HCT116 (cell line): ENCODE measurements around the gene LINGO3. TPM values are rescaled to one million over a fixed set of nuclear protein-coding genes. Genes with fewer than 3 reads are reported as not detected.

ENCODE experiments used
- ATAC-seq: fragments of 200-7000 bp; cut with Tn5 transposase; 2 replicates; pipeline ENCODE4 v1.9.1; 2020; ENCODE audit warnings: mild to moderate bottlenecking, moderate library complexity
- BruUV-seq: library from RNA; stranded (reverse); fragments of 400-500 nt; replicated peaks from 2 replicates; lab custom pipeline; 2021; lab: Mats Ljungman, UMichigan
- CTCF ChIA-PET: fragments of 300-600 bp; sonication (Branson Sonifier 250); formaldehyde crosslinking; loops from one replicate; lab custom pipeline; 2021; ENCODE audit warnings: antibody characterized with exemption; lab: Charles Lee
- POLR2A ChIA-PET: fragments of 300-600, 350-600 bp; sonication (Branson Sonifier 250); formaldehyde crosslinking; loops from one replicate; lab custom pipeline; 2021; ENCODE audit warnings: antibody characterized with exemption; lab: Charles Lee
- RAD21 ChIA-PET, 2 experiments: fragments of 300-600 bp; sonication (Branson Sonifier 250); formaldehyde crosslinking; loops; one replicate each; lab custom pipeline; 2023; ENCODE audit warnings: low total read pairs in 2 of 2; ENCODE audit not compliant: uncharacterized antibody in 2 of 2, unreplicated experiment in 2 of 2, low non-redundant PET in 1 of 2; lab: Charles Lee
- DNase-seq: peaks from one replicate; pipeline ENCODE4 v3.0.0-alpha.2; 2010; ENCODE audit warnings: low read depth, low spot score
- H2AFZ ChIP-seq: fragments of 200-600 bp; shearing (Covaris generic), sonication (generic); 2 replicates; pipeline ENCODE4 v1.6.1; 2017; ENCODE audit warnings: low read depth, mixed run types, mixed read lengths, antibody characterized with exemption, low read length; ENCODE audit not compliant: poor library complexity, severe bottlenecking
- H3K27ac ChIP-seq: 2 replicates; pipeline ENCODE4 v1.5.1; 2012; ENCODE audit warnings: low read depth, low read length
- H3K27me3 ChIP-seq: fragments of 200-600 bp; sonication (generic); 2 replicates; pipeline ENCODE4 v1.6.1; 2016; ENCODE audit warnings: mixed run types, low read length, mixed read lengths; ENCODE audit not compliant: insufficient read depth
- H3K36me3 ChIP-seq, 2 experiments: fragments of 200-500 bp in 1 of 2; fragments of 200-600 bp in 1 of 2; sonication (Bioruptor generic) in 1 of 2; sonication (generic) in 1 of 2; 2 replicates each; pipeline versions ENCODE4 v1.5.1 to v1.6.1; 2014 to 2016; ENCODE audit warnings: low read length in 2 of 2, inconsistent platforms in 1 of 2, mixed read lengths in 1 of 2, mixed run types in 1 of 2; ENCODE audit not compliant: insufficient read depth in 2 of 2, control insufficient read depth in 1 of 2
- H3K4me1 ChIP-seq, 2 experiments: fragments of 200-600 bp in 1 of 2; sonication (generic) in 1 of 2; 2 replicates each; pipeline versions ENCODE4 v1.5.1 to v1.6.1; 2012 to 2017; ENCODE audit warnings: low read length in 2 of 2, inconsistent platforms in 1 of 2, mild to moderate bottlenecking in 1 of 2, mixed read lengths in 1 of 2, mixed run types in 1 of 2, moderate library complexity in 1 of 2; ENCODE audit not compliant: insufficient read depth in 2 of 2, control insufficient read depth in 1 of 2
- H3K4me2 ChIP-seq: fragments of 200-600 bp; sonication (generic); 2 replicates; pipeline ENCODE4 v1.6.1; 2017; ENCODE audit warnings: mixed run types, low read length, mixed read lengths
- H3K4me3 ChIP-seq, 2 experiments: fragments of 200-600 bp in 1 of 2; sonication (generic) in 1 of 2; replicated peaks in 1 of 2; 2 replicates each; pipeline ENCODE4 v1.5.1; 2011 to 2016; ENCODE audit warnings: low read length in 2 of 2, control low read depth in 1 of 2, low read depth in 1 of 2, mild to moderate bottlenecking in 1 of 2, mixed read lengths in 1 of 2, mixed run types in 1 of 2
- H3K79me2 ChIP-seq: fragments of 200-600 bp; sonication (generic); 2 replicates; pipeline ENCODE4 v1.6.1; 2017; ENCODE audit warnings: mild to moderate bottlenecking, mixed run types, low read length, moderate library complexity, mixed read lengths; ENCODE audit not compliant: insufficient read depth
- H3K9ac ChIP-seq: fragments of 200-600 bp; sonication (generic); 2 replicates; pipeline ENCODE4 v1.6.1; 2016; ENCODE audit warnings: low read length, mixed read lengths
- H3K9me2 ChIP-seq: fragments of 200-600 bp; sonication (generic), shearing (Covaris generic); 2 replicates; pipeline ENCODE4 v1.6.1; 2017; ENCODE audit warnings: mixed run types, mild to moderate bottlenecking, moderate library complexity; ENCODE audit not compliant: insufficient read depth
- H3K9me3 ChIP-seq, 2 experiments: fragments of 200-500 bp in 1 of 2; fragments of 200-600 bp in 1 of 2; sonication (Bioruptor generic) in 1 of 2; sonication (generic) in 1 of 2; 2 replicates each; pipeline ENCODE4 v1.6.1; 2014 to 2017; ENCODE audit warnings: low read length in 2 of 2, mixed read lengths in 2 of 2, inconsistent platforms in 1 of 2, low read depth in 1 of 2, mild to moderate bottlenecking in 1 of 2, mixed run types in 1 of 2, moderate library complexity in 1 of 2; ENCODE audit not compliant: control insufficient read depth in 1 of 2, insufficient read depth in 1 of 2
- H4K20me1 ChIP-seq: fragments of 200-600 bp; sonication (generic), shearing (Covaris generic); 2 replicates; pipeline ENCODE4 v1.6.1; 2017; ENCODE audit warnings: mixed run types, mild to moderate bottlenecking, moderate library complexity; ENCODE audit not compliant: insufficient read depth
- CBX3 ChIP-seq: IDR thresholded peaks from 2 replicates; pipeline ENCODE4 v1.6.1; 2012; ENCODE audit warnings: low read depth
- CEBPB ChIP-seq: IDR thresholded peaks from 2 replicates; pipeline ENCODE4 v1.6.1; 2012; ENCODE audit warnings: low read depth
- EGR1 ChIP-seq: IDR thresholded peaks from 2 replicates; pipeline ENCODE4 v1.6.1; 2012; ENCODE audit warnings: low read depth
- ELF1 ChIP-seq: IDR thresholded peaks from 2 replicates; pipeline ENCODE4 v1.6.1; 2012; ENCODE audit warnings: low read depth, borderline replicate concordance
- EZH2 ChIP-seq: fragments of 200-600 bp; sonication (generic); IDR thresholded peaks from 2 replicates; pipeline ENCODE4 v1.6.1; 2017; ENCODE audit warnings: antibody characterized with exemption, mixed run types
- EZH2phosphoT487 ChIP-seq: fragments of 200-600 bp; IDR thresholded peaks from 2 replicates; pipeline ENCODE4 v1.6.1; 2018; ENCODE audit warnings: antibody characterized with exemption, borderline replicate concordance
- JUND ChIP-seq: IDR thresholded peaks from 2 replicates; pipeline ENCODE4 v1.6.1; 2012
- POLR2A ChIP-seq: IDR thresholded peaks from 2 replicates; pipeline ENCODE4 v1.7.0; 2011; ENCODE audit warnings: borderline replicate concordance; ENCODE audit not compliant: insufficient read depth, insufficient read length; ENCODE audit errors: extremely low read depth
- POLR2AphosphoS5 ChIP-seq: IDR thresholded peaks from 2 replicates; pipeline ENCODE4 v1.6.1; 2011; ENCODE audit warnings: mild to moderate bottlenecking, low read depth, low read length, moderate library complexity
- SIN3A ChIP-seq: IDR thresholded peaks from 2 replicates; pipeline ENCODE4 v1.6.1; 2012; ENCODE audit warnings: low read depth
- SRF ChIP-seq: IDR thresholded peaks from 2 replicates; pipeline ENCODE4 v1.6.1; 2012; ENCODE audit warnings: low read depth
- TCF7L2 ChIP-seq: IDR thresholded peaks from 2 replicates; pipeline ENCODE4 v1.7.0; 2011; ENCODE audit warnings: borderline replicate concordance, inconsistent platforms; ENCODE audit not compliant: insufficient read depth, insufficient read length; ENCODE audit errors: extremely low read depth
- YY1 ChIP-seq: IDR thresholded peaks from 2 replicates; pipeline ENCODE4 v1.6.1; 2011; ENCODE audit warnings: low read length, low read depth, moderate library complexity, mild to moderate bottlenecking; ENCODE audit not compliant: insufficient replicate concordance; ENCODE audit errors: extremely low read depth
- ZFX ChIP-seq: fragments of 450-650 bp; IDR thresholded peaks from 2 replicates; pipeline ENCODE4 v1.6.1; 2017
- ZNF274 ChIP-seq: fragments of 200-500 bp; sonication (Bioruptor generic); IDR thresholded peaks from 2 replicates; pipeline ENCODE4 v1.6.1; 2014; ENCODE audit warnings: mild to moderate bottlenecking, low read depth, low read length, inconsistent platforms
- intact Hi-C: fragments of 100-400 bp; cut with micrococcal nuclease; formaldehyde crosslinking; loops from 2 replicates; pipeline ENCODE4 v1.10.0; 2022
- total RNA-seq: library from RNA; stranded (reverse); gene quantifications from one replicate; pipeline ENCODE4 v1.2.1, GENCODE V29; 2021; ENCODE audit not compliant: unreplicated experiment
- TF ChIP-seq, protein P1 (sequence below): IDR thresholded peaks from 2 replicates; pipeline ENCODE4 v1.6.1; 2011; ENCODE audit warnings: mild to moderate bottlenecking, low read length, moderate library complexity; ENCODE audit not compliant: insufficient replicate concordance; ENCODE audit errors: extremely low read depth
- TF ChIP-seq, protein P2 (sequence below): IDR thresholded peaks from 2 replicates; pipeline ENCODE4 v1.6.1; 2012
- TF ChIP-seq, protein P3 (sequence below): IDR thresholded peaks from 2 replicates; pipeline ENCODE4 v1.6.1; 2012
- TF ChIP-seq, protein P4 (sequence below), 3 experiments: fragments of 200-600 bp in 1 of 3; sonication (generic) in 1 of 3; IDR thresholded peaks in 2 of 3; conservative IDR thresholded peaks in 1 of 3; 2 replicates each; pipeline ENCODE4 v1.5.1; 2012 to 2017; ENCODE audit warnings: low read depth in 2 of 3, low read length in 2 of 3, antibody characterized with exemption in 1 of 3, borderline replicate concordance in 1 of 3, control low read depth in 1 of 3, mild to moderate bottlenecking in 1 of 3, mixed read lengths in 1 of 3, mixed run types in 1 of 3, moderate library complexity in 1 of 3; ENCODE audit not compliant: insufficient read depth in 1 of 3
- TF ChIP-seq, protein P5 (sequence below): IDR thresholded peaks from 2 replicates; pipeline ENCODE4 v1.6.1; 2012; ENCODE audit warnings: low read depth

Gene LINGO3
- total RNA-seq, 1 experiment from 2014 or later: not detected

DNA sequence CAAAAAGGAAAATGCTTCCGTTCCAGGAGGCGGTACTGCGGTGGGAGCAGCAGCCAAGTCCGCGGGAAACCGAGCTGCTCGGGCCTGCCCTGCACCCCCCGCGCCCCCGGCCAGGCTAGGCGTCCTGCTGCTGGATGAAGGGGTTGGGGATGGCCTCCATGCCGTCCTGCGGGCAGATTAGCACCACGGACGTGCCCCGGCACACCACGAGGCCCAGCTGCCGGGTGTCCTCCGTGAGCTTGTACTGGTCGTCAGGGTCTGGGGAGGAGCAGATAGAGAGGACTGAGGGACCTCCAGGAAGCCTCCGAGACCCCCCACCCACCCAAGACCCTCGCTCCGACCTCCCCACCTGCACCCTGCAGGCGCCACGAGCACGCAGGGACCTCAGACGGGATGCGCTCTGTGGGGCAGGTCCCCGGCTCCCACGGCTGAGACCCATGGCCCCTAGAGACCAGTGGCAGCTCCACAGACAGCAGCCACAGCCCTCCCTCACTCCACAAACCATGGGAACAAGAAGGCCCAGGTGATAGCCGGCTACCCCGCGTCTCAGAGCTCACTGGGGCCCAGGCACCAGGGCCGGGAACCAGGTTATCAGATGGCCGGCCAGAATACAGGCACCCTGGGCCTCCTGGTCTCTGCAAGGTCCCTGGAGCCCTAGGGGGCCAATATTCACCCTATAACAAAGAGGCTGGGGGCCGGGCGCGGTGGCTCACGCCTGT, 13.8 kb upstream of the LINGO3 start:
- Histone ChIP-seq H3K4me2 (no peak overlapping the region), H3K79me2 (peaks cover 17% of the 10 kb centered on the region), H3K4me1 (no peaks in the 10 kb centered on the region; a peak in 1 of 4 replicates), H4K20me1 (no peaks in the 10 kb centered on the region), H3K9me2 (no peaks in the 10 kb centered on the region), H3K9me3 (no peaks in the 10 kb centered on the region), H3K27ac (no peak overlapping the region), H2AFZ (no peak overlapping the region), H3K4me3 (no peak overlapping the region), H3K27me3 (no peaks in the 10 kb centered on the region), H3K36me3 (peaks cover 5 to 6% of the 10 kb centered on the region in 2 experiments; a peak in 2 of 4 replicates), H3K9ac (no peak overlapping the region)
- DNase-seq (no peak), ATAC-seq (no peak)
- no peak for TF ChIP-seq POLR2AphosphoS5
- TF ChIP-seq CBX3: no peak
- TF ChIP-seq ZFX: no peak
- no peak for TF ChIP-seq JUND
- TF ChIP-seq CEBPB: no peak
- TF ChIP-seq SRF: no peak
- TF ChIP-seq TCF7L2: no peak
- TF ChIP-seq YY1: no peak
- TF ChIP-seq, protein P1, sequence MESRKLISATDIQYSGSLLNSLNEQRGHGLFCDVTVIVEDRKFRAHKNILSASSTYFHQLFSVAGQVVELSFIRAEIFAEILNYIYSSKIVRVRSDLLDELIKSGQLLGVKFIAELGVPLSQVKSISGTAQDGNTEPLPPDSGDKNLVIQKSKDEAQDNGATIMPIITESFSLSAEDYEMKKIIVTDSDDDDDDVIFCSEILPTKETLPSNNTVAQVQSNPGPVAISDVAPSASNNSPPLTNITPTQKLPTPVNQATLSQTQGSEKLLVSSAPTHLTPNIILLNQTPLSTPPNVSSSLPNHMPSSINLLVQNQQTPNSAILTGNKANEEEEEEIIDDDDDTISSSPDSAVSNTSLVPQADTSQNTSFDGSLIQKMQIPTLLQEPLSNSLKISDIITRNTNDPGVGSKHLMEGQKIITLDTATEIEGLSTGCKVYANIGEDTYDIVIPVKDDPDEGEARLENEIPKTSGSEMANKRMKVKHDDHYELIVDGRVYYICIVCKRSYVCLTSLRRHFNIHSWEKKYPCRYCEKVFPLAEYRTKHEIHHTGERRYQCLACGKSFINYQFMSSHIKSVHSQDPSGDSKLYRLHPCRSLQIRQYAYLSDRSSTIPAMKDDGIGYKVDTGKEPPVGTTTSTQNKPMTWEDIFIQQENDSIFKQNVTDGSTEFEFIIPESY: no peak
- TF ChIP-seq ZNF274: no peak
- TF ChIP-seq, protein P2, sequence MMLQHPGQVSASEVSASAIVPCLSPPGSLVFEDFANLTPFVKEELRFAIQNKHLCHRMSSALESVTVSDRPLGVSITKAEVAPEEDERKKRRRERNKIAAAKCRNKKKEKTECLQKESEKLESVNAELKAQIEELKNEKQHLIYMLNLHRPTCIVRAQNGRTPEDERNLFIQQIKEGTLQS: no peak
- TF ChIP-seq, protein P3, sequence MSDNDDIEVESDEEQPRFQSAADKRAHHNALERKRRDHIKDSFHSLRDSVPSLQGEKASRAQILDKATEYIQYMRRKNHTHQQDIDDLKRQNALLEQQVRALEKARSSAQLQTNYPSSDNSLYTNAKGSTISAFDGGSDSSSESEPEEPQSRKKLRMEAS: no peak
- TF ChIP-seq POLR2A: no peak
- TF ChIP-seq, protein P4, sequence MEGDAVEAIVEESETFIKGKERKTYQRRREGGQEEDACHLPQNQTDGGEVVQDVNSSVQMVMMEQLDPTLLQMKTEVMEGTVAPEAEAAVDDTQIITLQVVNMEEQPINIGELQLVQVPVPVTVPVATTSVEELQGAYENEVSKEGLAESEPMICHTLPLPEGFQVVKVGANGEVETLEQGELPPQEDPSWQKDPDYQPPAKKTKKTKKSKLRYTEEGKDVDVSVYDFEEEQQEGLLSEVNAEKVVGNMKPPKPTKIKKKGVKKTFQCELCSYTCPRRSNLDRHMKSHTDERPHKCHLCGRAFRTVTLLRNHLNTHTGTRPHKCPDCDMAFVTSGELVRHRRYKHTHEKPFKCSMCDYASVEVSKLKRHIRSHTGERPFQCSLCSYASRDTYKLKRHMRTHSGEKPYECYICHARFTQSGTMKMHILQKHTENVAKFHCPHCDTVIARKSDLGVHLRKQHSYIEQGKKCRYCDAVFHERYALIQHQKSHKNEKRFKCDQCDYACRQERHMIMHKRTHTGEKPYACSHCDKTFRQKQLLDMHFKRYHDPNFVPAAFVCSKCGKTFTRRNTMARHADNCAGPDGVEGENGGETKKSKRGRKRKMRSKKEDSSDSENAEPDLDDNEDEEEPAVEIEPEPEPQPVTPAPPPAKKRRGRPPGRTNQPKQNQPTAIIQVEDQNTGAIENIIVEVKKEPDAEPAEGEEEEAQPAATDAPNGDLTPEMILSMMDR (IDR thresholded peaks at IDR 0.05 in 2 of 3, conservative IDR thresholded peaks at IDR 0.05 in 1 of 3; ENCODE audit: borderline replicate concordance in 1 of 3, insufficient read depth in 1 of 3, low read depth in 2 of 3, low read length in 2 of 3): no peak
- no peak for TF ChIP-seq EGR1
- TF ChIP-seq, protein P5, sequence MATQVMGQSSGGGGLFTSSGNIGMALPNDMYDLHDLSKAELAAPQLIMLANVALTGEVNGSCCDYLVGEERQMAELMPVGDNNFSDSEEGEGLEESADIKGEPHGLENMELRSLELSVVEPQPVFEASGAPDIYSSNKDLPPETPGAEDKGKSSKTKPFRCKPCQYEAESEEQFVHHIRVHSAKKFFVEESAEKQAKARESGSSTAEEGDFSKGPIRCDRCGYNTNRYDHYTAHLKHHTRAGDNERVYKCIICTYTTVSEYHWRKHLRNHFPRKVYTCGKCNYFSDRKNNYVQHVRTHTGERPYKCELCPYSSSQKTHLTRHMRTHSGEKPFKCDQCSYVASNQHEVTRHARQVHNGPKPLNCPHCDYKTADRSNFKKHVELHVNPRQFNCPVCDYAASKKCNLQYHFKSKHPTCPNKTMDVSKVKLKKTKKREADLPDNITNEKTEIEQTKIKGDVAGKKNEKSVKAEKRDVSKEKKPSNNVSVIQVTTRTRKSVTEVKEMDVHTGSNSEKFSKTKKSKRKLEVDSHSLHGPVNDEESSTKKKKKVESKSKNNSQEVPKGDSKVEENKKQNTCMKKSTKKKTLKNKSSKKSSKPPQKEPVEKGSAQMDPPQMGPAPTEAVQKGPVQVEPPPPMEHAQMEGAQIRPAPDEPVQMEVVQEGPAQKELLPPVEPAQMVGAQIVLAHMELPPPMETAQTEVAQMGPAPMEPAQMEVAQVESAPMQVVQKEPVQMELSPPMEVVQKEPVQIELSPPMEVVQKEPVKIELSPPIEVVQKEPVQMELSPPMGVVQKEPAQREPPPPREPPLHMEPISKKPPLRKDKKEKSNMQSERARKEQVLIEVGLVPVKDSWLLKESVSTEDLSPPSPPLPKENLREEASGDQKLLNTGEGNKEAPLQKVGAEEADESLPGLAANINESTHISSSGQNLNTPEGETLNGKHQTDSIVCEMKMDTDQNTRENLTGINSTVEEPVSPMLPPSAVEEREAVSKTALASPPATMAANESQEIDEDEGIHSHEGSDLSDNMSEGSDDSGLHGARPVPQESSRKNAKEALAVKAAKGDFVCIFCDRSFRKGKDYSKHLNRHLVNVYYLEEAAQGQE: no peak
- no peak for TF ChIP-seq ELF1
- TF ChIP-seq SIN3A: no peak
- no peak for TF ChIP-seq EZH2phosphoT487
- TF ChIP-seq EZH2: no peak
- POLR2A ChIA-PET: no interaction called here
- RAD21 ChIA-PET: interaction anchor here in 1 of 2 experiments (0.6 kb wide), 1 partner anchor 467 kb away, joined by 3 read pairs; no protein-coding TSS in a partner anchor
- CTCF ChIA-PET: no interaction called here
- BruUV-seq: no TSS peak
- intact Hi-C loops: no loop called here
